ENCODE data around the gene ARPC2.
A peak's percentile ranks its signal among the peaks of the same experiment; 100 is the strongest.
"Not testable (repeated sequence)": the region's sequence is repeated elsewhere in the genome, so short reads cannot be mapped to it uniquely, and the experiment has no call there.

The ARPC2 gene

DNA sequence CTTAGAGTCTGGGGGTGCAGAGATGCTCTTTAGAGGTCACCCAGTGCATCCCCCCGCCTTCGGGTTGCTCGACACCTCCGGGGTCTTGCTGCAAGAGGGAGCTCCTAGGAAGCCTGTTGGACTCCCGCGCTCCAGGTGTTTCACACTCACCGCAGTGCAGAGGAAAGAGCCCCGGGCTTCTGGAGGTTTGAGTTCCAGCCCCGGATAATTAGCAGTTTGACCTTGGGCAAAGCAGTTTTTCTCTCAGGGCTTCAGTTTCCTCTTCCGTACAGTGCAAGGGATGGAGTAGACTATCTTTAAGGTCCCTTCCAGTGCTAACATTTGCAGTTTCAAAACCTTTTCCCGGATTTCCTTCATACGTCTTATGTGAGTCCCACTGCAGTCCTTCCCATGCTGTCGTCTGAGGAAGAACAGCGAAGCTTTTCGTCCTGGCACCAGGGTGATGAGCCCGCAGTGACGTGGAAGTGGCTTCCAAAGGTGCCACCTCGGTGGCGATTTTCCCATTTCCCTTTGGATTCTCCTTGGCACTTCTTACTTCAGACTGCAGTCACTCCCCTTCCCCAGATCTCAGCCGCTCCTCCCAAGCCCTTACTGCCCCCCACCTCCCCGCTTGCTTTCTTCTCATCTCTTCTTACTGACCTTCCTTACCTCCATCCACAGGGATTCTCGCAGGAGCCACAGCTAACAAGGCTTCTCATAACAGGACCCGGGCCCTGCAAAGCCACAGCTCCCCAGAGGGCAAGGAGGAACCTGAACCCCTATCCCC is 53.9 kb downstream of the ARPC2 start:
- peak; percentile 54 for DNase-seq (ENCODE audit: low spot score)

DNA sequence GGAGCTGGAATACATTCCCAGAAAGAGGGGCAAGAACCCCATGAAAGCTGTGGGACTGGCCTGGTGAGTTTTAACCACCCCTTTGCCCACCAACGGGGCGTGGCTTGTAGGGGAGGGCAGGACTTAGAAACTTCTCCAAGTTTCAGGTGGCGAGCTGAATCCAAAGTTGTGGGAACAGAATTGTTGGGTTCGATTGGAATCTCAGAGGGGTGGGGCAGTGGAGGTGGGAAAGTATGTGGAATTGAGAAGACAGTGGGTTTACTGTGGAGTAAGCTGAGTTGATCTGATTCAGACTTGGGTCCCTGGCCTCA is 54.5 kb downstream of the ARPC2 start:
- peak; percentile 20 for DNase-seq (ENCODE audit: low spot score)

- no peak for DNase-seq (ENCODE audit: low spot score)
Measured at GRCh38 chr2:218271865-218272530, 55.0 kb downstream of the ARPC2 start.

DNA sequence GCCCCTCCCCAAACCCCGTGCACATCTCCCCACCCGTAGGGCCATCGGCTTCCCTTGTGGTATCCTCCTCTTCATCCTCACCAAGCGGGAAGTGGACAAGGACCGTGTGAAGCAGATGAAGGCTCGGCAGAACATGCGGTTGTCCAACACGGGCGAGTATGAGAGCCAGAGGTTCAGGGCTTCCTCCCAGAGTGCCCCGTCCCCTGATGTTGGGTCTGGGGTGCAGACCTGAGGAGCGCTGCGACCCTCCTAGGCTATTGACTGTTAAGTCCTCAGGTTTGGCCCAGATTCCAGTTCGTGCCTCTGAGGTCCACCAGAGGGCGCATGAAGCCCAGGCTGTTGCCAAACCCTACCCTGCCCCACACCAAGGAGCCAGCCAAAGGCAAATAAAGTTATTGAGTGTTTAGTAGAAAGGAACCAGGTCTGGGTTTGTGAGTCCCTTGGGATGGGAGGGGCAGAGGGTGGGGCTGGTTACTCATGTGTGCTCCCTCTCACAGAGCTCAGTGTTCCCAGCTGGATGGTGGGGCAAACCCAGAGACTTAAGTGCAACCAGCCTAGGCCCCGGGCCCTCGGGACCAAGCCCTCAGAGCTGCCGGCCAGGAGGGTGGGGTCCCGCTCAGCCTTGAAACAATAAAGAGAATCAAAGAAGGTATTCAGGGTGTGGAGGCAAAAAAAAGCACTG is 55.7 kb downstream of the ARPC2 start:
- DNase-seq (ENCODE audit: low spot score), result peak; percentile 93

GRCh38 chr2:218273214-218273907 is 56.4 kb downstream of the ARPC2 start:
- DNase-seq (ENCODE audit: low spot score), result not testable (repeated sequence)

DNA sequence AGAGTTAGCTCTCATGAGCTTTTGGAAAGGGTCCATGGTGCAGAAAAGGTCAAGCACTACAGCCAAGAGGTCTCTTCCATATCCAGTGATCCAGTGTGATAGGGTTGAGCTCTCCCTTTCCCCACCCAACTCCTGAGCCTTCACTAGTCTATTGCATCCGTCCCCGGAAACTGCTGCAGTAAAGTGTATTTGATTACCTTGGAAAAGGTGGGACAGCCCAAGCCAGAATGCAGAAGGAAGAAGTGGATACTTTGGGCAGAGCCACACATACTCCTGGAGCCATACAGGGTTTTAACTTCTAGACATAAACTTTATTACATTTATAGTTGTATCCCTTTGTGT is 56.9 kb downstream of the ARPC2 start:
- no peak for DNase-seq (ENCODE audit: low spot score)

- DNase-seq (ENCODE audit: low spot score), result no peak
Measured at GRCh38 chr2:218274586-218274985, 57.6 kb downstream of the ARPC2 start.

- no peak for DNase-seq (ENCODE audit: low spot score)
Measured at GRCh38 chr2:218275371-218276072, 58.5 kb downstream of the ARPC2 start.

- no peak for DNase-seq (ENCODE audit: low spot score)
Measured at GRCh38 chr2:218276986-218277755, 60.2 kb downstream of the ARPC2 start.

- no peak for DNase-seq (ENCODE audit: low spot score)
Measured at GRCh38 chr2:218277921-218278320, 60.9 kb downstream of the ARPC2 start.

DNA sequence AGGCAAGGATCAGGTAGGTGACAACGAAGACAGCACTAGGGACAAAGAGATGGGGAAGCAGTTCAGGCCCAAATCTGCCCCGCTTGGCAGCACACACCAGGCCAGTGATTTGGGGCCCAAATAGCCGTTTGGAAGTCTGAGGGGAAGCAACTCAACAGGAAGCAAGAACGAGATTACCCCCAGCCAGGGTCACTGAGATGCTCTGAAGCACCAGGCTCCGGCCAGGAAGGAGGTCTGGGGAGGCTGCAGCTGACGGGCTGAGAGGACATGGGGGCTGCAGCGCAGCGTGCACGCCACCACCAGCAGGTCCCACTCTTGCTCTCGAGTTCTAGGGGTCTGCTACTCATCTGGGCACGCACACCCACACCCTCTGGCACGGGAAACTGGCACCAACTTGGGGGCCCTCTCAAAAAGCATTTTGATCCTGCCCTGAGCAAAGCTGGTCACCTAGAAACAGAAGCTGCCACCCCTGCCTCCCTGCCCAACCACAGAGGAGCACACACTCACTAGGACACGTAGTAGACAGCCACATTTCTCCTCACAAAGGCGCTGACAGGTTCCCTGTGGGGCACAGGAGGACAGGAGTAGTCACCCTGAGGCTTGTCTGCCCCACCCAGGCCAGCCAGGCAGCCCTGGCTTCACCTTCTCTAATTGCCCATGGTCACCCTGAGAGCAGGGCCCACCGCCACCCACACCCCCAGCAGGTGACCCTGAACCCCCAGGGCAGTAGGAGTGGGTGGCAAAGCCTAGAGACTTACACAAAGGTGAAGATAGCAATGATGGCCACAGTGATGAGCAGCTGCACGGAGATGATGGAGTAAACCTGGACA is 61.8 kb downstream of the ARPC2 start:
- DNase-seq (ENCODE audit: low spot score), result no peak

- DNase-seq (ENCODE audit: low spot score), result peak; percentile 55
Measured at GRCh38 chr2:218280260-218280870, 63.4 kb downstream of the ARPC2 start.

- DNase-seq (ENCODE audit: low spot score), result peak; percentile 44
Measured at GRCh38 chr2:218281449-218281848, 64.5 kb downstream of the ARPC2 start.

DNA sequence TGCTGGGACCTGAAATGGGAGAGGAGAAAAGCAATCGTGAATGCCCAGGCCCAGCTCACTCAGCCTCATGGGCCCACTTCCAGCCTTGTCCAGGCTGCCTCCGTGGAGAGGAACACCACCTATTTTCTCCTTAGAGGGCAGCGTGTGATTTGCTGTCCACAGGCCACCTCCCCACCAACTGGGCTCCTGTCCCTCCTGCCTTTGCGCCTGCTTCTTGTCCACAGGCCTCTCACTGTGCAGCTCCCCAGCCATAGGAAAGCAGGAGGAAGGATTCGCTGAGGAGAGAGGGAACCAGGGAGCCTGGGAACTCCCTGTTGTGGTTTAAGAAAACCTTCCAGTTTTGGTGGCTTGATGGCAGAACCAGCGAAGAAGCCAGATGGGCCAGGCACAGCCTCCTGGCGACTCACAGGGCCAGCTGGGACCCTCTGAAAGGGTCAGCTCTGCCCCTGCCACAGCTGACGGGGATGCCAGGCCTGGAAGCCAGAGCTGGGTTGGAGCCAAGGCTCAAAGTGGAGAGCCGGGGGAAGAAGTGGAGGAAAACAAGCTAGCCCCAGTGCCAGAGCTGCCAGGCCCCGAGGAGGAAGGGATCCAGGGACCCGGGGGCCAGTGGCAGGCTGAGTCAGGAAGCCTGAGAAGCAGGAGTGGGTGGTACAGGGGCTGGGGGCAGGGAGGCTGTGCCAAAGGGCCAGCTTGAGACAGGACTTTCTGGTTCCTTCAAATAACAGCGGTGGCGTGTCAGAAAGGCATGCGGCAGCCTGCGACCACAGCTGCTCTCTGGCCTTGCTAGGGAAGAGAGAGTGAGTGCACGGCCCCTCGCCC is 65.4 kb downstream of the ARPC2 start:
- DNase-seq (ENCODE audit: low spot score), result peak; percentile 93

DNA sequence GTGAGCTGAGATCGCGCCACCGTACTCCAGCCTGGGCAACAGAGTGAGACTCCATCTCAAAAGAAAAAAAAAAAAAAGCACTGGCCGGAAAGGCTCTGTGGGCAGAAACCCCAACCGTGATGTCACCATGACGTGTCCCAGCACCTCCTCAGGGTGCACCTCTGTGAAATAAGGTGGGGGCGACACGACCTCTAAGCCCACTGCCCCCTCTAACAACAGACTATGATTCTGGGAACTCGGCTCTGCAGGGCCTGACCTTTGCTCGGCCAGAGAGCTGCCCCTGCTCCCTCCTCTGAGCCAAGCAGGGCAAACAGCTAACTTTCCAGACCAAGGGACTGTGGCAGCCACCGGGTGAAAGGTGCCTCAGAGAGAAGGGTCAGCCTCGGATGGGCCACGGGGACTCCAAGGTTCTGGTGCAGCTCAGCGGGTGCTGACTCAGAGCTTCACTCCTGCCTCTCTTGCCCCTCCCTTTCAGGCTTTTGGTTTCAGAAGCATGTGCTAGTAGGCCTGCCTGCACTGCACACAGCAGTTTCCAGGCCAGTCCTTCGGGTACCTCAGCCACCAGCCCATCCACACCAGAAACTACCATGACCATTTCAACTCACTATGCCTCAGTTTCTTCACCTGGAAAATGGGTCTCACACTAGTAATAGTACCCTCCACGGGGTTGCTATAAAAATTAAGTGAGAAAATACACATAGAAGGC is 67.3 kb downstream of the ARPC2 start:
- DNase-seq (ENCODE audit: low spot score), result peak; percentile 87

GRCh38 chr2:218285604-218286003 is 68.6 kb downstream of the ARPC2 start:
- DNase-seq (ENCODE audit: low spot score), result peak; percentile 17

- peak; percentile 95 for DNase-seq (ENCODE audit: low spot score)
Measured at GRCh38 chr2:218286570-218287459, 69.8 kb downstream of the ARPC2 start.
